ENCODE measurements around the gene MYRIP.

The MYRIP gene

GRCh38 chr3:39849992-39850715, 40.7 kb downstream of the MYRIP start:
- no peak for DNase-seq (ENCODE audit: low read depth in 2 of 2)
- no peak overlapping the region for H3K4me3 ChIP-seq (replicated peaks in 1 of 2; ENCODE audit: low read depth in 2 of 2, low read length in 2 of 2)
- no peak for TF ChIP-seq CTCF (IDR thresholded peaks at IDR 0.05; ENCODE audit: low read depth, low read length)

- H3K4me3 ChIP-seq (replicated peaks in 1 of 2; ENCODE audit: low read depth in 2 of 2, low read length in 2 of 2): no peak overlapping the region
- DNase-seq (ENCODE audit: low read depth in 2 of 2): no peak
- no peak for TF ChIP-seq CTCF (IDR thresholded peaks at IDR 0.05; ENCODE audit: low read depth, low read length)
Measured at GRCh38 chr3:39850716-39851032, 41.3 kb downstream of the MYRIP start.

GRCh38 chr3:39855517-39855916, 46.1 kb downstream of the MYRIP start:
- TF ChIP-seq CTCF (IDR thresholded peaks at IDR 0.05; ENCODE audit: low read depth, low read length): no peak
- no peak for DNase-seq (ENCODE audit: low read depth in 2 of 2)
- H3K4me3 ChIP-seq (replicated peaks in 1 of 2; ENCODE audit: low read depth in 2 of 2, low read length in 2 of 2): no peak overlapping the region

GRCh38 chr3:39869890-39870289, 60.5 kb downstream of the MYRIP start:
- TF ChIP-seq CTCF (IDR thresholded peaks at IDR 0.05; ENCODE audit: low read depth, low read length): no peak
- no peak for DNase-seq (ENCODE audit: low read depth in 2 of 2)
- H3K4me3 ChIP-seq (replicated peaks in 1 of 2; ENCODE audit: low read depth in 2 of 2, low read length in 2 of 2): no peak overlapping the region

GRCh38 chr3:39870706-39871105, 61.3 kb downstream of the MYRIP start:
- no peak overlapping the region for H3K4me3 ChIP-seq (replicated peaks in 1 of 2; ENCODE audit: low read depth in 2 of 2, low read length in 2 of 2)
- no peak for TF ChIP-seq CTCF (IDR thresholded peaks at IDR 0.05; ENCODE audit: low read depth, low read length)
- DNase-seq (ENCODE audit: low read depth in 2 of 2): peak in 1 of 2 donors; percentile 11

GRCh38 chr3:39879581-39879980, 70.2 kb downstream of the MYRIP start:
- no peak for DNase-seq (ENCODE audit: low read depth in 2 of 2)
- no peak for TF ChIP-seq CTCF (IDR thresholded peaks at IDR 0.05; ENCODE audit: low read depth, low read length)

GRCh38 chr3:39882111-39882510, 72.7 kb downstream of the MYRIP start:
- no peak for DNase-seq (ENCODE audit: low read depth in 2 of 2)
- no peak for TF ChIP-seq CTCF (IDR thresholded peaks at IDR 0.05; ENCODE audit: low read depth, low read length)
- no peak overlapping the region for H3K4me3 ChIP-seq (replicated peaks in 1 of 2; ENCODE audit: low read depth in 2 of 2, low read length in 2 of 2)

More at GRCh38 chr3:39879581-39879980, 70.2 kb downstream of the MYRIP start:
- H3K4me3 ChIP-seq (replicated peaks in 1 of 2; ENCODE audit: low read depth in 2 of 2, low read length in 2 of 2): no peak overlapping the region

Data from cardiac fibroblast (primary cell).